ENCODE data around the gene ATP6V0E2. TPM values are rescaled to one million over a fixed set of nuclear protein-coding genes. Genes with fewer than 3 reads are reported as not detected.
A peak's percentile ranks its signal among the peaks of the same experiment; 100 is the strongest.

ATP6V0E2 gene
- total and polyA plus RNA-seq, 2 experiments from 2014 or later = 116 to 132 TPM

- DNase-seq (ENCODE audit: low read depth in 1 of 2, low spot score in 1 of 2) = no peak
- H3K27ac ChIP-seq = no peak overlapping the region
- no peaks in the 10 kb centered on the region for H3K4me1 ChIP-seq (ENCODE audit: low read depth)
- no peak for TF ChIP-seq CTCF (IDR thresholded peaks at IDR 0.05; ENCODE audit: low read depth, low read length)
- no peaks in the 10 kb centered on the region for H3K27me3 ChIP-seq
- no peaks in the 10 kb centered on the region for H3K36me3 ChIP-seq
- no peak overlapping the region for H3K4me3 ChIP-seq
- H3K9me3 ChIP-seq (ENCODE audit: low read depth) = no peaks in the 10 kb centered on the region
Measured at GRCh38 chr7:149866139-149866778, 7.5 kb upstream of the ATP6V0E2 start.

GRCh38 chr7:149866779-149867447 is 6.9 kb upstream of the ATP6V0E2 start:
- no peaks in the 10 kb centered on the region for H3K9me3 ChIP-seq (ENCODE audit: low read depth)
- no peaks in the 10 kb centered on the region for H3K36me3 ChIP-seq
- H3K4me1 ChIP-seq (ENCODE audit: low read depth) = no peaks in the 10 kb centered on the region
- DNase-seq (ENCODE audit: low read depth in 1 of 2, low spot score in 1 of 2) = peak in 1 of 2 donors; percentile 93
- no peak overlapping the region for H3K4me3 ChIP-seq
- no peak for TF ChIP-seq CTCF (IDR thresholded peaks at IDR 0.05; ENCODE audit: low read depth, low read length)
- no peaks in the 10 kb centered on the region for H3K27me3 ChIP-seq
- H3K27ac ChIP-seq = no peak overlapping the region

- Histone ChIP-seq H3K4me1 (ENCODE audit: low read depth) (no peaks in the 10 kb centered on the region), H3K27ac (no peak overlapping the region), H3K9me3 (ENCODE audit: low read depth) (no peaks in the 10 kb centered on the region), H3K27me3 (no peaks in the 10 kb centered on the region), H3K4me3 (no peak overlapping the region), H3K36me3 (no peaks in the 10 kb centered on the region)
- DNase-seq (ENCODE audit: low read depth in 1 of 2, low spot score in 1 of 2) = no peak
- no peak for TF ChIP-seq CTCF (IDR thresholded peaks at IDR 0.05; ENCODE audit: low read depth, low read length)
Measured at GRCh38 chr7:149867762-149868622, 5.8 kb upstream of the ATP6V0E2 start.

GRCh38 chr7:149868623-149869290 is 5.0 kb upstream of the ATP6V0E2 start:
- H3K9me3 ChIP-seq (ENCODE audit: low read depth) = no peaks in the 10 kb centered on the region
- no peaks in the 10 kb centered on the region for H3K27me3 ChIP-seq
- DNase-seq (ENCODE audit: low read depth in 1 of 2, low spot score in 1 of 2) = peak in 1 of 2 donors; percentile 36
- no peak overlapping the region for H3K27ac ChIP-seq
- H3K4me1 ChIP-seq (ENCODE audit: low read depth) = no peaks in the 10 kb centered on the region
- no peak overlapping the region for H3K4me3 ChIP-seq
- no peaks in the 10 kb centered on the region for H3K36me3 ChIP-seq
- TF ChIP-seq CTCF (IDR thresholded peaks at IDR 0.05; ENCODE audit: low read depth, low read length) = no peak

GRCh38 chr7:149869291-149869650 is 4.5 kb upstream of the ATP6V0E2 start:
- Histone ChIP-seq H3K27ac (no peak overlapping the region), H3K4me3 (no peak overlapping the region), H3K36me3 (no peaks in the 10 kb centered on the region), H3K27me3 (peaks cover 1% of the 10 kb centered on the region), H3K9me3 (ENCODE audit: low read depth) (no peaks in the 10 kb centered on the region), H3K4me1 (ENCODE audit: low read depth) (no peaks in the 10 kb centered on the region)
- no peak for TF ChIP-seq CTCF (IDR thresholded peaks at IDR 0.05; ENCODE audit: low read depth, low read length)
- DNase-seq (ENCODE audit: low read depth in 1 of 2, low spot score in 1 of 2) = no peak

Data from cardiac muscle cell (in vitro differentiated cells and primary cell).